ENCODE results near the gene CD244. TPM values are rescaled to one million over a fixed set of nuclear protein-coding genes. Genes with fewer than 3 reads are reported as not detected.

CD244 gene
- total RNA-seq, 1 donor from 2014 or later, result not detected

DNA sequence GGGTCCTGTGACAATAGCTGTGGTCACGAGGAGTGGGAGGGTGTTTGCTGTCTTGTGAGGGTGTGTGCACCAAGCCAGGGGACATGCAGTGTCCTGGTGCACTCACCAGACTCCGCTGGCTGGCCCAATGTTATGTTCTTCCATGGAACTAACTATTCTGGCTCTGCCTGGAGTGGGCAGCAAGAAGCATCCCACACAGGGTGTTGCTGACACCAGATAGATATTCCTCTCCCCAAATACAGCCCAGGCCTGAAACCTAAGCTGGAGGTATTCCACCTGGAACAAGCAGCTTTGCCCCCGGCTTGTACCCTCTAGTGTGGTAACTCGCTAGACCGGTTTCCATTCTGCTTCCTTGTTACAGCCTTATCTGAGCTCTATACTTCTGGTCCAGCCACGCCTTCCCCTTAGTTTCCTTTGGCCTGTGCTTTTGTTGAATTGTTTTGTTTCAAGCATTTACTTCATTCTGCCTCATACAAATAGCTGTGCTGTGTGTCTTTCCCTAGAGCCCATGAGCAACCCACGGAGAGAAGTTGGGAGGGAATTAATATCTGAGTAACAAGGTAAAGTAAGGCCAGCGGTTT is 81.4 kb downstream of the CD244 start:
- Mint-ChIP-seq H3K36me3 (ENCODE audit: low read depth) (no peaks in the 10 kb centered on the region), H3K9me3 (ENCODE audit: low read depth) (no peaks in the 10 kb centered on the region), H3K27ac (ENCODE audit: unreplicated experiment) (no peak overlapping the region), H3K27me3 (ENCODE audit: low read depth) (no peaks in the 10 kb centered on the region), H3K4me3 (ENCODE audit: unreplicated experiment) (no peak overlapping the region), H3K4me1 (ENCODE audit: low read depth) (no peaks in the 10 kb centered on the region)
- no peak for TF ChIP-seq CTCF (IDR thresholded peaks at IDR 0.05)
- DNase-seq (ENCODE audit: low spot score), result no peak

DNA sequence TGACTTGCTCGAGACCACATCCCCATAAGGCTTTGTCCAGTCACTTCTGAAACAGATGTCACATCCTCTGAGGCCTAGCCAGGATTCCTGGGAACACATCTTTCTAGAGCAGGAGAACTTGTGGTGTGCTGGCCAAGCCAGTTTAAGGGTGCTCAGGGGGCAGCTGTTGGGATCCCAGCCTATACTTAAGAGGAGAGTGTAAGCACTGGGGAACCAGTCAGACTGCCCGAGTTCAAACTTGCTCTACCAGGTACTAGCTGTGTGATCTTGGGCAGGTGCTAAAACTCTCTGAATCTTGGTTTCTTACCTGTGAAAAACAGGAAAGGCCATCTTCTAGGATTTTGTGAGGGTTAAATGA is 82.3 kb downstream of the CD244 start:
- DNase-seq (ENCODE audit: low spot score), result no peak
- TF ChIP-seq CTCF (IDR thresholded peaks at IDR 0.05), result peak; percentile 3
- no peaks in the 10 kb centered on the region for H3K4me1 Mint-ChIP-seq (ENCODE audit: low read depth)
- H3K27me3 Mint-ChIP-seq (ENCODE audit: low read depth), result no peaks in the 10 kb centered on the region
- H3K36me3 Mint-ChIP-seq (ENCODE audit: low read depth), result no peaks in the 10 kb centered on the region
- H3K27ac Mint-ChIP-seq (ENCODE audit: unreplicated experiment), result no peak overlapping the region
- H3K4me3 Mint-ChIP-seq (ENCODE audit: unreplicated experiment), result no peak overlapping the region
- H3K9me3 Mint-ChIP-seq (ENCODE audit: low read depth), result no peaks in the 10 kb centered on the region

Other genes starting within 250 kb of the CD244 start
- not detected in 3 replicates for gene SLAMF1, start 215.8 kb downstream of the CD244 start, total RNA-seq
- gene CD48, start 151.1 kb downstream of the CD244 start, total RNA-seq, result not detected in 3 replicates
- not detected in 3 replicates for gene SLAMF7, start 123.6 kb downstream of the CD244 start, total RNA-seq
- not detected in 3 replicates for gene LY9, start 66.7 kb downstream of the CD244 start, total RNA-seq
- gene ITLN1, start 22.3 kb upstream of the CD244 start, total RNA-seq, result not detected in 3 replicates
- gene ITLN2, start 91.9 kb upstream of the CD244 start, total RNA-seq, result not detected in 3 replicates
- gene F11R, start 158.3 kb upstream of the CD244 start, total RNA-seq, result 0.54 to 0.90 TPM (median 0.68 TPM) in 3 replicates
- 0.70 TPM in 1 of 3 replicates, not detected in the others for gene TSTD1, start 176.1 kb upstream of the CD244 start, total RNA-seq
- gene USF1, start 183.1 kb upstream of the CD244 start, total RNA-seq, result 34.3 to 44.6 TPM (median 35.3 TPM) in 3 replicates
- not detected in 3 replicates for gene ARHGAP30, start 207.0 kb upstream of the CD244 start, total RNA-seq
- 0.12 to 0.26 TPM (median 0.12 TPM) in 3 replicates for gene NECTIN4, start 226.7 kb upstream of the CD244 start, total RNA-seq
- gene KLHDC9, start 235.5 kb upstream of the CD244 start, total RNA-seq, result 1.1 to 4.4 TPM (median 1.6 TPM) in 3 replicates

All from chondrocyte (in vitro differentiated cells).